ENCODE data around the gene ARAP2.

Gene ARAP2

GRCh38 chr4:36285784-36286480 is 41.6 kb upstream of the ARAP2 start:
- POLR2A ChIA-PET: interaction anchor here (0.6 kb wide), 1 partner anchor 17 kb away, joined by 3 read pairs; no protein-coding TSS in a partner anchor
- WGBS (ENCODE audit: insufficient coverage): 91% methylated on average over 4 of the region's 6 CpGs
- Histone ChIP-seq H3K27ac (ENCODE audit: insufficient read depth in 1 of 2, low read depth in 1 of 2, low read length in 2 of 2, poor library complexity in 1 of 2, severe bottlenecking in 2 of 2) (no peak overlapping the region), H3K9me3 (ENCODE audit: control extremely low read depth in 1 of 5, control insufficient read depth in 4 of 5, insufficient read depth in 2 of 5, low read depth in 1 of 5, low read length in 4 of 5) (peaks cover 0 to 1% (median 0%) of the 10 kb centered on the region in 5 experiments), H3K36me3 (ENCODE audit: control insufficient read depth in 4 of 4, insufficient read depth in 4 of 4, low read length in 3 of 4) (no peaks in the 10 kb centered on the region), H3K27me3 (replicated peaks in 2 of 5; ENCODE audit: control insufficient read depth in 4 of 5, insufficient read depth in 5 of 5, low read length in 4 of 5) (no peaks in the 10 kb centered on the region), H3K4me1 (ENCODE audit: control extremely low read depth in 1 of 4, control insufficient read depth in 4 of 4, insufficient read depth in 4 of 4, low read length in 3 of 4) (peaks cover 0 to 23% (median 8%) of the 10 kb centered on the region in 4 experiments), H3K4me3 (ENCODE audit: control insufficient read depth in 1 of 7, extremely low read depth in 1 of 7, insufficient read depth in 4 of 7, low read depth in 2 of 7, low read length in 6 of 7) (no peak overlapping the region)
- DNase-seq: peak; percentile 34 to 88 (median 81)
- CTCF ChIA-PET: interaction anchor here (0.6 to 1.1 kb wide), 3 partner anchors 33 to 931 kb away, joined by 3 to 4 read pairs (median 3); no protein-coding TSS in a partner anchor

- Histone ChIP-seq H3K27me3 (replicated peaks in 2 of 5; ENCODE audit: control insufficient read depth in 4 of 5, insufficient read depth in 5 of 5, low read length in 4 of 5) (no peaks in the 10 kb centered on the region), H3K4me3 (ENCODE audit: control insufficient read depth in 1 of 7, extremely low read depth in 1 of 7, insufficient read depth in 4 of 7, low read depth in 2 of 7, low read length in 6 of 7) (no peak overlapping the region), H3K36me3 (ENCODE audit: control insufficient read depth in 4 of 4, insufficient read depth in 4 of 4, low read length in 3 of 4) (no peaks in the 10 kb centered on the region), H3K4me1 (ENCODE audit: control extremely low read depth in 1 of 4, control insufficient read depth in 4 of 4, insufficient read depth in 4 of 4, low read length in 3 of 4) (peaks cover 0 to 26% (median 13%) of the 10 kb centered on the region in 4 experiments), H3K9me3 (ENCODE audit: control extremely low read depth in 1 of 5, control insufficient read depth in 4 of 5, insufficient read depth in 2 of 5, low read depth in 1 of 5, low read length in 4 of 5) (peaks cover 0 to 1% (median 0%) of the 10 kb centered on the region in 5 experiments), H3K27ac (ENCODE audit: insufficient read depth in 1 of 2, low read depth in 1 of 2, low read length in 2 of 2, poor library complexity in 1 of 2, severe bottlenecking in 2 of 2) (no peak overlapping the region)
- DNase-seq: no peak
- ChIA-PET POLR2A (no interaction called here), CTCF (interaction anchor here (1.0 to 2.3 kb wide), 3 partner anchors 9 to 48 kb away, joined by 3 to 8 read pairs (median 4); partner anchors contain the start of gene ARAP2)
- WGBS (ENCODE audit: insufficient coverage): 100% methylated on average over 2 of the region's 2 CpGs
Observed at GRCh38 chr4:36283912-36284465, 39.7 kb upstream of the ARAP2 start.

- H3K9me3 ChIP-seq (ENCODE audit: control extremely low read depth in 1 of 5, control insufficient read depth in 4 of 5, insufficient read depth in 2 of 5, low read depth in 1 of 5, low read length in 4 of 5): peaks cover 0 to 1% (median 0%) of the 10 kb centered on the region in 5 experiments
- no peak overlapping the region for H3K4me3 ChIP-seq (ENCODE audit: control insufficient read depth in 1 of 7, extremely low read depth in 1 of 7, insufficient read depth in 4 of 7, low read depth in 2 of 7, low read length in 6 of 7)
- no peak for DNase-seq
- ChIA-PET POLR2A (no interaction called here), CTCF (interaction anchor here (0.6 to 2.3 kb wide), 2 partner anchors 38 to 80 kb away, joined by 3 to 8 read pairs; partner anchors contain the start of gene ARAP2)
- no peaks in the 10 kb centered on the region for H3K27me3 ChIP-seq (replicated peaks in 2 of 5; ENCODE audit: control insufficient read depth in 4 of 5, insufficient read depth in 5 of 5, low read length in 4 of 5)
- H3K4me1 ChIP-seq (ENCODE audit: control extremely low read depth in 1 of 4, control insufficient read depth in 4 of 4, insufficient read depth in 4 of 4, low read length in 3 of 4): peaks cover 0 to 17% (median 11%) of the 10 kb centered on the region in 4 experiments
- H3K27ac ChIP-seq (ENCODE audit: insufficient read depth in 1 of 2, low read depth in 1 of 2, low read length in 2 of 2, poor library complexity in 1 of 2, severe bottlenecking in 2 of 2): no peak overlapping the region
- H3K36me3 ChIP-seq (ENCODE audit: control insufficient read depth in 4 of 4, insufficient read depth in 4 of 4, low read length in 3 of 4): no peaks in the 10 kb centered on the region
Observed at GRCh38 chr4:36282503-36283030, 38.3 kb upstream of the ARAP2 start.

GRCh38 chr4:36281384-36282106 is 37.2 kb upstream of the ARAP2 start, which contains the start of gene DTHD1:
DTHD1 (plus strand) TSS chr4:36281616; CDS start chr4:36281759, 143 bp downstream.
- Histone ChIP-seq H3K9me3 (ENCODE audit: control extremely low read depth in 1 of 5, control insufficient read depth in 4 of 5, insufficient read depth in 2 of 5, low read depth in 1 of 5, low read length in 4 of 5) (peaks cover 0 to 1% (median 0%) of the 10 kb centered on the region in 5 experiments), H3K27me3 (replicated peaks in 2 of 5; ENCODE audit: control insufficient read depth in 4 of 5, insufficient read depth in 5 of 5, low read length in 4 of 5) (no peaks in the 10 kb centered on the region), H3K36me3 (ENCODE audit: control insufficient read depth in 4 of 4, insufficient read depth in 4 of 4, low read length in 3 of 4) (no peaks in the 10 kb centered on the region), H3K4me3 (ENCODE audit: control insufficient read depth in 1 of 7, extremely low read depth in 1 of 7, insufficient read depth in 4 of 7, low read depth in 2 of 7, low read length in 6 of 7) (no peak within 1 kb of the TSS), H3K27ac (ENCODE audit: insufficient read depth in 1 of 2, low read depth in 1 of 2, low read length in 2 of 2, poor library complexity in 1 of 2, severe bottlenecking in 2 of 2) (no peak within 1 kb of the TSS), H3K4me1 (ENCODE audit: control extremely low read depth in 1 of 4, control insufficient read depth in 4 of 4, insufficient read depth in 4 of 4, low read length in 3 of 4) (peaks cover 0 to 17% (median 10%) of the 10 kb centered on the region in 4 experiments)
- ChIA-PET CTCF (interaction anchor here (1.0 to 1.1 kb wide), 2 partner anchors 11 to 49 kb away, joined by 3 to 4 read pairs; no protein-coding TSS in a partner anchor), POLR2A (no interaction called here)
- DNase-seq: no peak
- WGBS (ENCODE audit: insufficient coverage): 100% methylated on average over 1 of the region's 5 CpGs

GRCh38 chr4:36280555-36280954 is 36.2 kb upstream of the ARAP2 start:
- H3K4me1 ChIP-seq (ENCODE audit: control extremely low read depth in 1 of 4, control insufficient read depth in 4 of 4, insufficient read depth in 4 of 4, low read length in 3 of 4): peaks cover 0 to 9% (median 6%) of the 10 kb centered on the region in 4 experiments
- no peak overlapping the region for H3K4me3 ChIP-seq (ENCODE audit: control insufficient read depth in 1 of 7, extremely low read depth in 1 of 7, insufficient read depth in 4 of 7, low read depth in 2 of 7, low read length in 6 of 7)
- DNase-seq: no peak
- H3K36me3 ChIP-seq (ENCODE audit: control insufficient read depth in 4 of 4, insufficient read depth in 4 of 4, low read length in 3 of 4): no peaks in the 10 kb centered on the region
- H3K27ac ChIP-seq (ENCODE audit: insufficient read depth in 1 of 2, low read depth in 1 of 2, low read length in 2 of 2, poor library complexity in 1 of 2, severe bottlenecking in 2 of 2): no peak overlapping the region
- H3K27me3 ChIP-seq (replicated peaks in 2 of 5; ENCODE audit: control insufficient read depth in 4 of 5, insufficient read depth in 5 of 5, low read length in 4 of 5): no peaks in the 10 kb centered on the region
- ChIA-PET CTCF (interaction anchor here (0.7 to 1.1 kb wide), 3 partner anchors 10 to 99 kb away, joined by 3 to 4 read pairs (median 3); no protein-coding TSS in a partner anchor), POLR2A (no interaction called here)
- H3K9me3 ChIP-seq (ENCODE audit: control extremely low read depth in 1 of 5, control insufficient read depth in 4 of 5, insufficient read depth in 2 of 5, low read depth in 1 of 5, low read length in 4 of 5): peaks cover 0 to 1% (median 0%) of the 10 kb centered on the region in 5 experiments
- WGBS (ENCODE audit: insufficient coverage): 44% methylated on average over 2 of the region's 4 CpGs

GRCh38 chr4:36278789-36279188 is 34.5 kb upstream of the ARAP2 start:
- ChIA-PET POLR2A (no interaction called here), CTCF (no interaction called here)
- no peaks in the 10 kb centered on the region for H3K27me3 ChIP-seq (replicated peaks in 2 of 5; ENCODE audit: control insufficient read depth in 4 of 5, insufficient read depth in 5 of 5, low read length in 4 of 5)
- no peaks in the 10 kb centered on the region for H3K9me3 ChIP-seq (ENCODE audit: control extremely low read depth in 1 of 5, control insufficient read depth in 4 of 5, insufficient read depth in 2 of 5, low read depth in 1 of 5, low read length in 4 of 5)
- H3K4me3 ChIP-seq (ENCODE audit: control insufficient read depth in 1 of 7, extremely low read depth in 1 of 7, insufficient read depth in 4 of 7, low read depth in 2 of 7, low read length in 6 of 7): no peak overlapping the region
- DNase-seq: no peak
- no peak overlapping the region for H3K27ac ChIP-seq (ENCODE audit: insufficient read depth in 1 of 2, low read depth in 1 of 2, low read length in 2 of 2, poor library complexity in 1 of 2, severe bottlenecking in 2 of 2)
- no CpG with 5 or more reads among the region's 2 CpGs for WGBS (ENCODE audit: insufficient coverage)
- H3K36me3 ChIP-seq (ENCODE audit: control insufficient read depth in 4 of 4, insufficient read depth in 4 of 4, low read length in 3 of 4): no peaks in the 10 kb centered on the region
- H3K4me1 ChIP-seq (ENCODE audit: control extremely low read depth in 1 of 4, control insufficient read depth in 4 of 4, insufficient read depth in 4 of 4, low read length in 3 of 4): peaks cover 0 to 9% (median 6%) of the 10 kb centered on the region in 4 experiments
